ENCODE measurements around the gene B3GAT2.
A peak's percentile ranks its signal among the peaks of the same experiment; 100 is the strongest.
"Not testable (repeated sequence)": the region's sequence is repeated elsewhere in the genome, so short reads cannot be mapped to it uniquely, and the experiment has no call there.

B3GAT2 gene

DNA sequence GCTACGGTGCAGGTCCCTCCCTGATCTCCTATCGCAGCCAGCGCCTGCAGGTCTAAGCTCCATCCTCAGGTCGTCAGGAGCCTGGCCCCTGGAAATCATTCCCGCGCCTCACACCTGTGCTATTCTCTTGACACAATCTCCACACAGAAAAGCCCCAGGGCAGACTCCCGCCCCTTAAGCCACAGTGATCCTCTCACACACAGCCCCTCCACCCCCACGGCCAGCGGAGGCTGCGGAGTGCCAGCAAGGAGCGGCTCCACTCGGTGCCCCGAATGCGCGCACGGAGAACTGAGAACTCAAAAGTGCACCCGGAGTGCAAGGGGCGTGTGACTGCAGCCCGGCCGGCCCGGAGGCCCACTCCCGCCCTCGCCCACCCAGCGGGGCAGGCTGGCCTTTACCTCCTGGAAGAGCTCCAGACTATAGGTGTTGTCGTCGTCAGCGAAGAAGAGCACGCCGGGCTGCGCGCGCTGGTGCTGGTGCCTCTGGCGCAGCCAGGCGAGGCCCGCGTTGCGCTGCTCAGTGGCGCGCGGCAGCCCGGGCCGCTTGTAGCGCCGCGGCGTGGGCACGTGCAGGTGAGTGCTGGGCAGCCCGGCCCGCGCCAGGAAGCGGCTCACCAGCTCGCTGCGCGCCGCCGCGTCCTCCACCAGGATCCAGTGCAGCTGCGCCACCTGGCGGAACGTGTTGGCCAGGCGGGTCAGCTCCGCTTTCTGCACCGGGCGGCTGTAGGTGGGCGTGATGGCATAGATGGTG lies 1.2 kb downstream of the B3GAT2 start:
- peak; percentile 55 for DNase-seq (ENCODE audit: low read depth)
- TF ChIP-seq, protein P1, sequence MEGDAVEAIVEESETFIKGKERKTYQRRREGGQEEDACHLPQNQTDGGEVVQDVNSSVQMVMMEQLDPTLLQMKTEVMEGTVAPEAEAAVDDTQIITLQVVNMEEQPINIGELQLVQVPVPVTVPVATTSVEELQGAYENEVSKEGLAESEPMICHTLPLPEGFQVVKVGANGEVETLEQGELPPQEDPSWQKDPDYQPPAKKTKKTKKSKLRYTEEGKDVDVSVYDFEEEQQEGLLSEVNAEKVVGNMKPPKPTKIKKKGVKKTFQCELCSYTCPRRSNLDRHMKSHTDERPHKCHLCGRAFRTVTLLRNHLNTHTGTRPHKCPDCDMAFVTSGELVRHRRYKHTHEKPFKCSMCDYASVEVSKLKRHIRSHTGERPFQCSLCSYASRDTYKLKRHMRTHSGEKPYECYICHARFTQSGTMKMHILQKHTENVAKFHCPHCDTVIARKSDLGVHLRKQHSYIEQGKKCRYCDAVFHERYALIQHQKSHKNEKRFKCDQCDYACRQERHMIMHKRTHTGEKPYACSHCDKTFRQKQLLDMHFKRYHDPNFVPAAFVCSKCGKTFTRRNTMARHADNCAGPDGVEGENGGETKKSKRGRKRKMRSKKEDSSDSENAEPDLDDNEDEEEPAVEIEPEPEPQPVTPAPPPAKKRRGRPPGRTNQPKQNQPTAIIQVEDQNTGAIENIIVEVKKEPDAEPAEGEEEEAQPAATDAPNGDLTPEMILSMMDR (IDR thresholded peaks at IDR 0.05; ENCODE audit: low read depth, low read length, missing control alignments): peak; percentile 92

DNA sequence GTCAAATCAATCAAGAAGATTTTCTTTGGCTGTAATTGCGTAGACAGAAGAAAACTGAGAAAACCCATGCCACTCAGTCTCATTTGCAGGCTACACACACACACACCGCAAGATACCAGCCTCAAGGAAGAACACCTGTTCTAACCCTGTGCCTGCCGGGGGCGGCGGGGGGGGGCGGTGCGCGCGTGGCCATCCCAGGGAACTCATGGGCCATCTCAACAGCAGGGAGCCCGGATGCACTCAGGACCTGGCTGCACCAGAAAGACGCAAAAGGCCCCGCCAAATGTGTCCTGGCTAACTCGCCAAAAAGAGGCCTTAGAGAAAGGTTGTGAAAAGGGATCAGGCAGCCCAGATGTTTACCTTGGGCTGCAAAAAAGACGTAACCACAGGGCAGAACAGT lies 2.1 kb downstream of the B3GAT2 start:
- TF ChIP-seq, protein P1 (IDR thresholded peaks at IDR 0.05; ENCODE audit: low read depth, low read length, missing control alignments): no peak
- no peak overlapping the region for H3K4me3 ChIP-seq (ENCODE audit: low read depth, low read length)
- DNase-seq (ENCODE audit: low read depth): no peak

More for the DNA sequence above, 1.2 kb downstream of the B3GAT2 start:
- peak overlapping the region; percentile 52 for H3K4me3 ChIP-seq (ENCODE audit: low read depth, low read length)

DNA sequence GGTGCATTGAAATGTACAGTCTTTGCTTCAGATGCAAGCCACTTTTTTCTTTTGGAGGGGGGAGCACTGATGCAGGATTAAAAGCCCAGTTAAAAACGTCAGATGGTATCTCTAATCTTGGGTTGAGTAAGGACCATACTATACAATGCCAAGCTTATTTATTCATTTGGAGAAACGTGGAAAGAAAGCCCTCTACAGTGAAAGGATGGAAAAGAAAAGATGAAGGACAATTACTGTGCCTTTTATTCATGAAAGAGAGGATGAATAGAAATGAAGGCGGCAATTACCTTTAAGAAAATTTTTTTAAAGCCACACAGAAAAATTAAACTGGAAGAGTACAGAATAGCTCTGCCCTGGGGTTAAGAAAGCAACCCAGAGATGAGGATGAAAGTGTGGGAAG lies 2.7 kb downstream of the B3GAT2 start:
- DNase-seq (ENCODE audit: low read depth): no peak
- no peak overlapping the region for H3K4me3 ChIP-seq (ENCODE audit: low read depth, low read length)
- TF ChIP-seq, protein P1 (IDR thresholded peaks at IDR 0.05; ENCODE audit: low read depth, low read length, missing control alignments): no peak

DNA sequence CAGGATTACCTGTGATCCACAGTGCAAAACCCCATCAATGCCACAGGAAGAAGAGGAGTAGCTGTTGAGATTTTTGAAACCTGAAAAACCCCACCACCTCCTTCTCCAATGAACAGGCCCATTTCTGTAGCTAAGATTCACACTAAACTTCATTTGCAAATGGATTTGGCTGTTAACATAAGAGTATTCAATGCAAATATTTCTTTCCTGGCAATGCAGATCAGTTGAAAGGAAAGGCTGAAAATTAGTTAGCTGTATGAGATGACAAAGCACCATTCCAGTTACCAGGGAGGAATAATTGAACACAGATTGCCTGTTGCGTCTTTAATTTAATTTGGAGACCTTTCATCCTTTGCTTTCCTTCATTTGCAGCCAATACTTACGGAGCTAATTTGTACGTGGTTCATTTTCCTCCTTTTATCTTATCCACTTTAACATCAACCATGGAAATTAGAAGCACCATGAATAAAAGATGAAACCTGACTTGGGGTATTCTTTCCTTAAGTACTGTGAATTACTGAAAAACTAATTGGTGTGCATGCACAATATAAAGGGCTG lies 4.2 kb downstream of the B3GAT2 start:
- H3K4me3 ChIP-seq (ENCODE audit: low read depth, low read length): no peak overlapping the region
- TF ChIP-seq, protein P1 (IDR thresholded peaks at IDR 0.05; ENCODE audit: low read depth, low read length, missing control alignments): no peak
- DNase-seq (ENCODE audit: low read depth): no peak

DNA sequence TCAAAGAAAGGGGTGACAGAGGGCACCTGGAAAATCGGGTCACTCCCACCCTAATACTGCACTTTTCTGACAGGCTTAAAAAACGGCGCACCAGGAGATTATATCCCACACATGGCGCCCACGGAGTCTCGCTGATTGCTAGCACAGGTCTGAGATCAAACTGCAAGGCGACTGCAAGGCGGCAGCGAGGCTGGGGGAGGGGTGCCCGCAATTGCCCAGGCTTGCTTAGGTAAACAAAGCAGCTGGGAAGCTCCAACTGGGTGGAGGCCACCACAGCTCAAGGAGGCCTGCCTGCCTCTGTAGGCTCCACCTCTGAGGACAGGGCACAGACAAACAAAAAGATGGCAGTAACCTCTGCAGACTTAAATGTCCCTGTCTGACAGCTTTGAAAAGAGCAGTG lies 12.5 kb downstream of the B3GAT2 start:
- DNase-seq (ENCODE audit: low read depth); H3K4me3 ChIP-seq (ENCODE audit: low read depth, low read length): not testable (repeated sequence)

DNA sequence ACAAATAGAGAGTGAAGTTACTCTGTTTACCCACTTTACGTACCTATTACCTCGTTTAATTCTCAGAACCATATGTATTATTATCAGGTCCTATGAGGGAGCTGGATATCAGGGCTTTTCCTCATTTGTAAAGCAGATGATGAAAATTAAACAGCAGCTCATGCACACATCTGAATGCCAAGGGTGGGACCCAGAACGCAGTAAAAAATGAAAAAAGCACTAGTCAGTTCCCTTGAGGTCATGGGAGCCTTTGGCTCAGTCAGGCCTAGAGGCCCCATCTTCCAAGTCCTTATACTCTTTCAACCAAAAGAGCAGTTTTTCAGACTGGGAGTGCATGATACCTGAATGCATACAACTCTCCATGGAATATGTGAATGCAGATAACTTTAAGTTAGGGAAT lies 23.0 kb downstream of the B3GAT2 start:
- DNase-seq (ENCODE audit: low read depth): no peak
- TF ChIP-seq, protein P1 (IDR thresholded peaks at IDR 0.05; ENCODE audit: low read depth, low read length, missing control alignments): no peak
- no peak overlapping the region for H3K4me3 ChIP-seq (ENCODE audit: low read depth, low read length)

DNA sequence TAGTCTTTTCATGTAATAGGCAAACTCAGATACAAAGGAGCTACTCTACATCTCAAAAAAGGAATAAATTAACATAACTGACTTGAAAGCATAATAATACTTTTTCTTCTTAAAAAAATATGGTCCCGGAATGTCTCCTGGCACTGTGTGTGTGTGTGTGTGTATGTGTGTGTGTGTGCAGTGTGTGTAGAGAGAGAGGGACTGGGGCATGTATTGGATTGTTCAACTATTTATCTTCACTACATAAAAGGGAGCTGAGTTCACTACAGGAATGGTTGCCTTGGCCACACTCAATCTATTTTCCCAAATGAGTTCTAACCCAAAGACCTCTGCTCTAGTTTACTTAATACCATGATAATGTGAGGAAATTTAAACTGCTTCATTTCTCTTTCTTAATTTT lies 51.1 kb downstream of the B3GAT2 start:
- TF ChIP-seq, protein P1 (IDR thresholded peaks at IDR 0.05; ENCODE audit: low read depth, low read length, missing control alignments): no peak

More for the DNA sequence above, 51.1 kb downstream of the B3GAT2 start:
- H3K4me3 ChIP-seq (ENCODE audit: low read depth, low read length): no peak overlapping the region
- DNase-seq (ENCODE audit: low read depth): no peak

Measured in GM12864 (cell line).